Esophagus muscularis mucosa (tissue), 4 donors: ENCODE results near the gene CCDC12. TPM values are rescaled to one million over a fixed set of nuclear protein-coding genes. Genes with fewer than 3 reads are reported as not detected.
A peak's percentile ranks its signal among the peaks of the same experiment; 100 is the strongest.
"Not testable (repeated sequence)": the region's sequence is repeated elsewhere in the genome, so short reads cannot be mapped to it uniquely, and the experiment has no call there.

ENCODE experiments used
- DNase-seq: peaks from one replicate; pipeline ENCODE4 v3.0.0-alpha.2; 2017; ENCODE audit errors: extremely low spot score
- H3K27ac ChIP-seq, 4 donors: fragments of 200-600 bp; sonication (generic); replicated peaks in 1 of 4; 1 replicate in 3 of 4; 2 replicates in 1 of 4; pipeline ENCODE4 v1.5.1; 2016 to 2019; ENCODE audit warnings: mild to moderate bottlenecking in 1 of 4
- H3K27me3 ChIP-seq, 4 donors: fragments of 200-600 bp; sonication (generic); one replicate each; pipeline versions ENCODE4 v1.5.1 to v1.6.0; 2016 to 2019
- H3K36me3 ChIP-seq, 4 donors: fragments of 200-600 bp; sonication (generic); one replicate each; pipeline ENCODE4 v1.5.1; 2016 to 2019
- H3K4me1 ChIP-seq, 4 donors: fragments of 200-600 bp; sonication (generic); one replicate each; pipeline ENCODE4 v1.5.1; 2016 to 2019
- H3K4me3 ChIP-seq, 4 donors: fragments of 200-600 bp; sonication (generic); 1 replicate in 2 of 4; 2 replicates in 2 of 4; pipeline ENCODE4 v1.5.1; 2016 to 2019; ENCODE audit warnings: mild to moderate bottlenecking in 4 of 4, moderate library complexity in 1 of 4
- H3K9me3 ChIP-seq, 4 donors: fragments of 200-600 bp; sonication (generic); 1 replicate in 3 of 4; 2 replicates in 1 of 4; pipeline ENCODE4 v1.5.1; 2016 to 2019
- CTCF ChIP-seq, 3 experiments: fragments of 200-600 bp in 2 of 3; fragments of 450-650 bp in 1 of 3; sonication (generic) in 2 of 3; IDR thresholded peaks; one replicate each; pipeline ENCODE4 v1.5.1; 2017 to 2019; ENCODE audit warnings: antibody characterized with exemption in 3 of 3, mild to moderate bottlenecking in 2 of 3, moderate library complexity in 1 of 3
- EP300 ChIP-seq: sonication (generic); formaldehyde crosslinking; IDR thresholded peaks from one replicate; pipeline ENCODE4 v1.6.1; 2017; ENCODE audit warnings: antibody characterized with exemption
- POLR2A ChIP-seq: fragments of 450-650 bp; IDR thresholded peaks from one replicate; pipeline ENCODE4 v1.6.1; 2017; ENCODE audit warnings: antibody characterized with exemption, moderate library complexity, mild to moderate bottlenecking, low read depth
- POLR2AphosphoS5 ChIP-seq, 2 donors: sonication (generic); formaldehyde crosslinking; IDR thresholded peaks; one replicate each; pipeline ENCODE4 v1.6.1; 2017; ENCODE audit warnings: antibody characterized with exemption in 2 of 2
- WGBS: methylation state at CpG from one replicate; pipeline ENCODE4 v1.1.5; 2018; 5-methylcytosine and 5-hydroxymethylcytosine counted together
- intact Hi-C: fragments of 100-400 bp; cut with DNase I; formaldehyde crosslinking; loops from one replicate; pipeline ENCODE4 v1.15.1; 2023
- total RNA-seq, 4 donors: library from RNA; depleted of rRNA; stranded (reverse); fragments of >200 nt; gene quantifications; one replicate each; pipeline versions ENCODE4 v1.1.0 to v1.2.1, GENCODE V29; 2016

CCDC12 gene
- total RNA-seq, 4 donors from 2014 or later = 27.5 to 54.8 (median 36.7) TPM

- H3K9me3 ChIP-seq = no peaks in the 10 kb centered on the region
These were observed 62.9 kb downstream of the CCDC12 start for GRCh38 chr3:46913644-46914043.

GRCh38 chr3:46912986-46913385, 63.6 kb downstream of the CCDC12 start:
- intact Hi-C loops = no loop called here
- no peak for DNase-seq
- Histone ChIP-seq H3K4me1 (peaks cover 27 to 34% (median 32%) of the 10 kb centered on the region in 4 donors), H3K27ac (no peak overlapping the region), H3K36me3 (peaks cover under 1 to 16% (median 10%) of the 10 kb centered on the region in 4 donors), H3K27me3 (no peaks in the 10 kb centered on the region), H3K4me3 (no peak overlapping the region), H3K9me3 (no peaks in the 10 kb centered on the region)
- WGBS = 93% methylated on average over 3 of the region's 3 CpGs
- no peak for TF ChIP-seq POLR2AphosphoS5 (IDR thresholded peaks at IDR 0.05)
- TF ChIP-seq POLR2A = no peak

More at GRCh38 chr3:46913644-46914043, 62.9 kb downstream of the CCDC12 start:
- Histone ChIP-seq H3K36me3 (peaks cover 4 to 23% (median 15%) of the 10 kb centered on the region in 4 donors), H3K27ac (peak overlapping the region in 1 of 4 donors; percentile 9), H3K27me3 (no peaks in the 10 kb centered on the region), H3K4me1 (peaks cover 23 to 28% (median 26%) of the 10 kb centered on the region in 4 donors), H3K4me3 (no peak overlapping the region)
- TF ChIP-seq POLR2AphosphoS5 (IDR thresholded peaks at IDR 0.05) (peak in 1 of 2 donors; percentile 31), CTCF (IDR thresholded peaks at IDR 0.05) (no peak), POLR2A (no peak), EP300 (no peak)
- DNase-seq = no peak
- intact Hi-C loops = no loop called here
- 25% methylated on average over 8 of the region's 8 CpGs for WGBS

GRCh38 chr3:46910914-46911313, 65.6 kb downstream of the CCDC12 start:
- H3K27me3 ChIP-seq, H3K4me3 ChIP-seq, H3K36me3 ChIP-seq, H3K9me3 ChIP-seq, H3K27ac ChIP-seq, intact Hi-C loops, DNase-seq: not testable (repeated sequence)
- peaks cover 27 to 35% (median 33%) of the 10 kb centered on the region in 4 donors for H3K4me1 ChIP-seq
- 89% methylated on average over 10 of the region's 10 CpGs for WGBS

- DNase-seq = no peak
- intact Hi-C loops = no loop called here
- H3K27ac ChIP-seq = no peak overlapping the region
- no peaks in the 10 kb centered on the region for H3K9me3 ChIP-seq
- WGBS = 79% methylated on average over 4 of the region's 6 CpGs
- H3K36me3 ChIP-seq = no peaks in the 10 kb centered on the region
- H3K4me1 ChIP-seq = peaks cover 27 to 35% (median 33%) of the 10 kb centered on the region in 4 donors
- no peak for TF ChIP-seq POLR2A
- no peak for TF ChIP-seq CTCF (IDR thresholded peaks at IDR 0.05)
- TF ChIP-seq POLR2AphosphoS5 (IDR thresholded peaks at IDR 0.05) = no peak
- TF ChIP-seq EP300 = no peak
- no peak overlapping the region for H3K4me3 ChIP-seq
- H3K27me3 ChIP-seq = peaks cover 0 to 8% (median 0%) of the 10 kb centered on the region in 4 donors
These were observed 66.3 kb downstream of the CCDC12 start for GRCh38 chr3:46910166-46910760.

- no peak for DNase-seq
- peak overlapping the region in 1 of 4 donors; percentile 34 for H3K4me3 ChIP-seq
- H3K4me1 ChIP-seq = peaks cover 27 to 35% (median 33%) of the 10 kb centered on the region in 4 donors
- no peak overlapping the region for H3K27ac ChIP-seq
- WGBS = 5% methylated on average over 10 of the region's 18 CpGs
- no peaks in the 10 kb centered on the region for H3K9me3 ChIP-seq
- H3K27me3 ChIP-seq = peaks cover 0 to 8% (median 0%) of the 10 kb centered on the region in 4 donors
- intact Hi-C loops = loop anchor here (5.0 kb wide), 1 partner anchor 42 kb away; no protein-coding TSS in a partner anchor
- TF ChIP-seq CTCF (IDR thresholded peaks at IDR 0.05) = peak; percentile 75 to 89 (median 86)
- TF ChIP-seq POLR2AphosphoS5 (IDR thresholded peaks at IDR 0.05) = peak; percentile 8 to 57
- TF ChIP-seq EP300 = no peak
- no peaks in the 10 kb centered on the region for H3K36me3 ChIP-seq
These were observed 66.9 kb downstream of the CCDC12 start for GRCh38 chr3:46909535-46910161.
